Activated CD8-positive, alpha-beta memory T cell treated with anti-CD3 and anti-CD28 coated beads for 48 hours (primary cell): Measurements from ENCODE around the gene FXYD6.

Experiments
- DNase-seq, 3 experiments: peaks; one replicate each; pipeline ENCODE4 v3.0.0-alpha.2; 2020; ENCODE audit warnings: low read depth in 2 of 3, low spot score in 2 of 3

The FXYD6 gene

GRCh38 chr11:117887431-117888138 is 11.1 kb upstream of the FXYD6 start:
- no peak for DNase-seq

- no peak for DNase-seq
These were observed 9.3 kb upstream of the FXYD6 start for GRCh38 chr11:117885777-117886176.

GRCh38 chr11:117884994-117885393 is 8.5 kb upstream of the FXYD6 start:
- DNase-seq, result no peak

- no peak for DNase-seq
These were observed 6.6 kb upstream of the FXYD6 start for GRCh38 chr11:117883063-117883462.

GRCh38 chr11:117882311-117882905 is 6.0 kb upstream of the FXYD6 start:
- no peak for DNase-seq

GRCh38 chr11:117881217-117881616 is 4.8 kb upstream of the FXYD6 start:
- no peak for DNase-seq

- DNase-seq, result no peak
These were observed 3.3 kb upstream of the FXYD6 start for GRCh38 chr11:117879516-117880480.

GRCh38 chr11:117878939-117879475 is 2.5 kb upstream of the FXYD6 start:
- DNase-seq, result no peak

- no peak for DNase-seq
These were observed 2.0 kb upstream of the FXYD6 start for GRCh38 chr11:117878314-117878938.

GRCh38 chr11:117877120-117877784 is 794 bp upstream of the FXYD6 start:
- DNase-seq, result no peak

- no peak for DNase-seq
These were observed 458 bp downstream of the FXYD6 start for GRCh38 chr11:117876059-117876340.

GRCh38 chr11:117875382-117876058 is 938 bp downstream of the FXYD6 start:
- no peak for DNase-seq

- DNase-seq, result no peak
These were observed 1.5 kb downstream of the FXYD6 start for GRCh38 chr11:117874910-117875381.

- no peak for DNase-seq
These were observed 2.1 kb downstream of the FXYD6 start for GRCh38 chr11:117874253-117874909.

- no peak for DNase-seq
These were observed 2.7 kb downstream of the FXYD6 start for GRCh38 chr11:117873828-117874125.

GRCh38 chr11:117872975-117873827 is 3.3 kb downstream of the FXYD6 start:
- DNase-seq, result no peak

- no peak for DNase-seq
These were observed 4.0 kb downstream of the FXYD6 start for GRCh38 chr11:117872420-117872961.

GRCh38 chr11:117871784-117872183 is 4.7 kb downstream of the FXYD6 start:
- DNase-seq, result no peak

- DNase-seq, result no peak
These were observed 5.3 kb downstream of the FXYD6 start for GRCh38 chr11:117871160-117871559.
